ENCODE measurements around the gene ZNF358. TPM values are rescaled to one million over a fixed set of nuclear protein-coding genes. Genes with fewer than 3 reads are reported as not detected.

The ZNF358 gene
- total and polyA plus RNA-seq, 11 donors: 49.3 to 159 (median 74.4) TPM

- H3K4me3 ChIP-seq: peak overlapping the region in 9 of 12 donors; percentile 60 to 90 (median 69)
- TF ChIP-seq POLR2A (IDR thresholded peaks at IDR 0.05) (no peak), CTCF (IDR thresholded peaks at IDR 0.05) (no peak)
- H3K9me3 ChIP-seq: no peaks in the 10 kb centered on the region
- H3K36me3 ChIP-seq: no peaks in the 10 kb centered on the region
- no peaks in the 10 kb centered on the region for H3K27me3 ChIP-seq
- peak overlapping the region in 5 of 12 donors; percentile 65 to 86 (median 82) for H3K27ac ChIP-seq
- no peak for DNase-seq
- H3K4me1 ChIP-seq: peaks cover 0 to 41% (median 12%) of the 10 kb centered on the region in 12 donors
- ATAC-seq: no peak
- intact Hi-C loops (cut with DNase I): loop anchor here in 5 of 10 donors (1.0 to 5.0 kb wide), 4 partner anchors 25 to 45 kb away; partner anchors contain the start of gene MCOLN1 (in 3 of the 5)
- WGBS, 4 donors: 81 to 86% (median 83%) methylated on average over 11 of the region's 11 CpGs
Observed at GRCh38 chr19:7489609-7490044, 26.3 kb upstream of the ZNF358 start.

- no peak for TF ChIP-seq CTCF (IDR thresholded peaks at IDR 0.05)
- TF ChIP-seq POLR2A (IDR thresholded peaks at IDR 0.05): no peak
- Histone ChIP-seq H3K36me3 (no peaks in the 10 kb centered on the region), H3K4me1 (peaks cover 0 to 43% (median 14%) of the 10 kb centered on the region in 12 donors), H3K9me3 (no peaks in the 10 kb centered on the region), H3K27me3 (no peaks in the 10 kb centered on the region), H3K4me3 (no peak overlapping the region), H3K27ac (peak overlapping the region in 1 of 12 donors; percentile 56)
- 54 to 79% (median 66%) methylated on average over 4 of the region's 4 CpGs for WGBS, 4 donors
- DNase-seq (no peak), ATAC-seq (no peak)
- intact Hi-C loops (cut with DNase I): no loop called here
Observed at GRCh38 chr19:7492142-7492541, 23.8 kb upstream of the ZNF358 start.

- peaks cover 0 to 43% (median 14%) of the 10 kb centered on the region in 12 donors for H3K4me1 ChIP-seq
- no peak overlapping the region for H3K4me3 ChIP-seq
- H3K27ac ChIP-seq: peak overlapping the region in 1 of 12 donors; percentile 46
- DNase-seq: no peak
- 62 to 76% (median 74%) methylated on average over 11 of the region's 11 CpGs for WGBS, 4 donors
- ATAC-seq: no peak
- H3K9me3 ChIP-seq: no peaks in the 10 kb centered on the region
- H3K27me3 ChIP-seq: no peaks in the 10 kb centered on the region
- TF ChIP-seq CTCF (IDR thresholded peaks at IDR 0.05) (no peak), POLR2A (IDR thresholded peaks at IDR 0.05) (no peak)
- intact Hi-C loops (cut with DNase I): no loop called here
- H3K36me3 ChIP-seq: no peaks in the 10 kb centered on the region
Observed at GRCh38 chr19:7492558-7492957, 23.3 kb upstream of the ZNF358 start.

GRCh38 chr19:7494416-7495098 lies 21.3 kb upstream of the ZNF358 start:
- Histone ChIP-seq H3K27ac (peak overlapping the region; percentile 21 to 82 (median 73)), H3K4me3 (peak overlapping the region in 2 of 12 donors; percentile 12 to 13), H3K4me1 (peaks cover 0 to 33% (median 6%) of the 10 kb centered on the region in 12 donors), H3K36me3 (no peaks in the 10 kb centered on the region), H3K27me3 (no peaks in the 10 kb centered on the region), H3K9me3 (no peaks in the 10 kb centered on the region)
- DNase-seq: peak in 3 of 5 donors; percentile 41 to 56 (median 41)
- TF ChIP-seq CTCF (IDR thresholded peaks at IDR 0.05): peak in 4 of 12 donors; percentile 7 to 23 (median 11)
- no peak for TF ChIP-seq POLR2A (IDR thresholded peaks at IDR 0.05)
- 33 to 48% (median 39%) methylated on average over 12 to 13 of the region's 13 CpGs for WGBS, 4 donors
- intact Hi-C loops (cut with DNase I): no loop called here
- peak; percentile 57 to 85 (median 68) for ATAC-seq
